GM12865 (cell line): Measurements from ENCODE around the gene HPS4.
"Not testable (repeated sequence)": the region's sequence is repeated elsewhere in the genome, so short reads cannot be mapped to it uniquely, and the experiment has no call there.

Experiments
- DNase-seq: peaks from one replicate; pipeline ENCODE4 v3.0.0; 2010; ENCODE audit warnings: low read depth
- H3K4me3 ChIP-seq: 2 replicates; pipeline ENCODE4 v1.5.1; 2011; ENCODE audit warnings: mild to moderate bottlenecking, low read depth, low read length, control low read depth
- CTCF ChIP-seq: IDR thresholded peaks from 2 replicates; pipeline ENCODE4 v1.5.1; 2011; ENCODE audit warnings: low read length, control low read depth, low read depth, inconsistent platforms; ENCODE audit not compliant: insufficient read depth; ENCODE audit errors: missing control alignments

Gene HPS4

GRCh38 chr22:26416256-26416655 lies 67.3 kb downstream of the HPS4 start:
- H3K4me3 ChIP-seq, result no peak overlapping the region
- TF ChIP-seq CTCF, result no peak
- no peak for DNase-seq

GRCh38 chr22:26414347-26414746 lies 69.2 kb downstream of the HPS4 start:
- H3K4me3 ChIP-seq, result no peak overlapping the region
- DNase-seq, result no peak
- no peak for TF ChIP-seq CTCF

GRCh38 chr22:26410386-26410785 lies 73.2 kb downstream of the HPS4 start:
- TF ChIP-seq CTCF, result no peak
- H3K4me3 ChIP-seq, result no peak overlapping the region
- DNase-seq, result no peak

GRCh38 chr22:26409719-26410335 lies 73.8 kb downstream of the HPS4 start:
- no peak for TF ChIP-seq CTCF
- no peak for DNase-seq
- H3K4me3 ChIP-seq, result no peak overlapping the region

- H3K4me3 ChIP-seq, result not testable (repeated sequence)
Measured at GRCh38 chr22:26408562-26409220, 74.9 kb downstream of the HPS4 start.

GRCh38 chr22:26406118-26406517 lies 77.5 kb downstream of the HPS4 start:
- H3K4me3 ChIP-seq, result no peak overlapping the region
- no peak for TF ChIP-seq CTCF
- DNase-seq, result peak; percentile 31

More at GRCh38 chr22:26408562-26409220, 74.9 kb downstream of the HPS4 start:
- DNase-seq, result not testable (repeated sequence)

GRCh38 chr22:26404851-26405421 lies 78.6 kb downstream of the HPS4 start:
- no peak for TF ChIP-seq CTCF
- DNase-seq, result peak; percentile 27
- no peak overlapping the region for H3K4me3 ChIP-seq
